GM21619 (cell line): ENCODE data around the gene C10orf62.

Experiments used
- ATAC-seq: cut with Tn5 transposase; IDR thresholded peaks from one replicate; pipeline ENCODE4 v1.9.1; 2021; ENCODE audit not compliant: unreplicated experiment

The C10orf62 gene

GRCh38 chr10:97584798-97585438 is 4.6 kb upstream of the C10orf62 start:
- ATAC-seq, result no peak

- ATAC-seq, result no peak
Measured at GRCh38 chr10:97585439-97585811, 4.1 kb upstream of the C10orf62 start.

- ATAC-seq, result no peak
Measured at GRCh38 chr10:97587183-97587582, 2.3 kb upstream of the C10orf62 start.

GRCh38 chr10:97590082-97590747 is 694 bp downstream of the C10orf62 start:
- ATAC-seq, result no peak

GRCh38 chr10:97590748-97591495 is 1.4 kb downstream of the C10orf62 start:
- ATAC-seq, result no peak

- no peak for ATAC-seq
Measured at GRCh38 chr10:97593421-97593820, 3.9 kb downstream of the C10orf62 start.

- no peak for ATAC-seq
Measured at GRCh38 chr10:97596101-97597082, 6.9 kb downstream of the C10orf62 start.

GRCh38 chr10:97597778-97598177 is 8.3 kb downstream of the C10orf62 start:
- no peak for ATAC-seq

- no peak for ATAC-seq
Measured at GRCh38 chr10:97598407-97599271, 9.1 kb downstream of the C10orf62 start.

GRCh38 chr10:97599272-97599619 is 9.7 kb downstream of the C10orf62 start:
- ATAC-seq, result no peak

GRCh38 chr10:97600616-97601015 is 11.1 kb downstream of the C10orf62 start:
- ATAC-seq, result no peak

- no peak for ATAC-seq
Measured at GRCh38 chr10:97601268-97602215, 12.0 kb downstream of the C10orf62 start.

GRCh38 chr10:97607095-97607636 is 17.6 kb downstream of the C10orf62 start:
- ATAC-seq, result no peak

- no peak for ATAC-seq
Measured at GRCh38 chr10:97608991-97609561, 19.6 kb downstream of the C10orf62 start.

GRCh38 chr10:97611473-97611872 is 22.0 kb downstream of the C10orf62 start:
- ATAC-seq, result no peak

GRCh38 chr10:97612386-97612785 is 22.9 kb downstream of the C10orf62 start:
- ATAC-seq, result no peak

- ATAC-seq, result no peak
Measured at GRCh38 chr10:97618285-97618684, 28.8 kb downstream of the C10orf62 start.

GRCh38 chr10:97618733-97619132 is 29.2 kb downstream of the C10orf62 start:
- ATAC-seq, result no peak
